ENCODE measurements around the gene WDHD1. TPM values are rescaled to one million over a fixed set of nuclear protein-coding genes. Genes with fewer than 3 reads are reported as not detected.

WDHD1 gene
- total and polyA plus RNA-seq, 2 of the 8 experiments (the other 6 are each of a cell fraction or from before 2014, with no cell fraction given): 17.8 to 87.9 TPM

DNA sequence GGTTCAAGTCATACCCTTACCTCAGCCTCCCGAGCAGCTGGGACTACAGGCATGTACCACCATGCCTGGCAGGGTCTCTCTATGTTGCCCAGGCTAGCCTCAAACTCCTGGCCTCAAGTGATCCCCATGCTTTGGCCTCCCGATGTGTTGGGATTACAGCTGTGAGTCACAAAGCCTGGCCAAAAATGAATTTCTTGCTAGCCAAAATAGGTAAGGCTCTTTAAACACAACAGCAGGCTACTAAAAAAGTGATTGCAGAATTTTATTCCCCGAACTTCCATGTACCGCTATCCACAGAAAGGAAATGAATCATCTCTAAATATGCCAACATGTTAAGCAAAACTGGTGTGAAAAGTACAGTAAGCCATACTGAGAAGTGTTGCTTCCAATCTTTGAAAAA lies 50.6 kb downstream of the WDHD1 start (continued):
- TF ChIP-seq, protein P1, sequence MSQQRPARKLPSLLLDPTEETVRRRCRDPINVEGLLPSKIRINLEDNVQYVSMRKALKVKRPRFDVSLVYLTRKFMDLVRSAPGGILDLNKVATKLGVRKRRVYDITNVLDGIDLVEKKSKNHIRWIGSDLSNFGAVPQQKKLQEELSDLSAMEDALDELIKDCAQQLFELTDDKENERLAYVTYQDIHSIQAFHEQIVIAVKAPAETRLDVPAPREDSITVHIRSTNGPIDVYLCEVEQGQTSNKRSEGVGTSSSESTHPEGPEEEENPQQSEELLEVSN (IDR thresholded peaks at IDR 0.05): no peak
- TF ChIP-seq, protein P2, sequence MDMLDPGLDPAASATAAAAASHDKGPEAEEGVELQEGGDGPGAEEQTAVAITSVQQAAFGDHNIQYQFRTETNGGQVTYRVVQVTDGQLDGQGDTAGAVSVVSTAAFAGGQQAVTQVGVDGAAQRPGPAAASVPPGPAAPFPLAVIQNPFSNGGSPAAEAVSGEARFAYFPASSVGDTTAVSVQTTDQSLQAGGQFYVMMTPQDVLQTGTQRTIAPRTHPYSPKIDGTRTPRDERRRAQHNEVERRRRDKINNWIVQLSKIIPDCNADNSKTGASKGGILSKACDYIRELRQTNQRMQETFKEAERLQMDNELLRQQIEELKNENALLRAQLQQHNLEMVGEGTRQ (IDR thresholded peaks at IDR 0.05; ENCODE audit: low read length): no peak
- no peak for TF ChIP-seq SIX5 (IDR thresholded peaks at IDR 0.05; ENCODE audit: low read depth, low read length)
- TF ChIP-seq SIRT6 (IDR thresholded peaks at IDR 0.05; ENCODE audit: low read length): no peak

Data from H1 (cell line).